Head of caudate nucleus (tissue), 42 donors: ENCODE measurements around the gene RNF32.

ENCODE experiments used
- DNase-seq, 42 donors: peaks; one replicate each; pipeline versions ENCODE4 v3.0.0 to v3.0.0-alpha.2; 2020 to 2021; ENCODE audit warnings: mixed read lengths in 7 of 42
- intact Hi-C: fragments of 100-400 bp; cut with DNase I; formaldehyde crosslinking; loops from one replicate; pipeline ENCODE4 v1.15.0; 2022

The RNF32 gene

GRCh38 chr7:156703209-156703608 is 62.6 kb downstream of the RNF32 start:
- DNase-seq: peak in 8 of 42 donors; percentile 4 to 46 (median 20)
- intact Hi-C loops: no loop called here

DNA sequence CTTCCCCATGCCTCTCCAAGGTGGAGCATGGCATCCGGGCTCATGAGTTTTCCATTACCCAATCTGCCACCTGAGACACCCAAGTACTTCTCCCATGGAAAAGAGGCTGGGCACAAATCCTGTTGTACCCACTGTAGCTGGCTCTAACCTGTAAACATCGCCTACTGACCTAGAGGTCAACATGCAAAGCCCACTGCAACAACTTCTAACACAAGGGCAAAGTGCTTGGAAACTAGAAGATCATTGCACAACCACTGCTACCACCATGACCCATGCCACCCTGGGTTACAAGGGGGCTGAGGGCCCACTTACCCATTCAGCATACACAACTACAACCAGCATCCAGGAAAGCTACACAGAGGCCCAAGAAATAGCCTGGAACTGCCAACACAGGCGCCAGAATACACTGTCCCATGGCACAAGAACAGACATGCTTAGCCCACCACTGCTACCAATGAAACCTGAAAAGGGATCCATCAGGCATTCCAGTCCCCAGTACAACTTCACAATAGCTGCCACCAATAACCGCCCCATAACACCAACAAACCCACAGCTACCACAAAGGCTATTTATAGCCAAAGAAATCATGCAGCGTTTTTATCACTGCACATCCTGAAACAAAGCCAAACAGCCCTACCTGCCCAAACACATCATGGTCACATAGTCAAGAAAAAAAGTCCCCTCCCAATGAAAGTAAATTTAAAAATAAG is 63.4 kb downstream of the RNF32 start:
- DNase-seq: no peak
- intact Hi-C loops: no loop called here

- no peak for DNase-seq
- intact Hi-C loops: no loop called here
Observed at GRCh38 chr7:156722043-156722826, 81.7 kb downstream of the RNF32 start.

DNA sequence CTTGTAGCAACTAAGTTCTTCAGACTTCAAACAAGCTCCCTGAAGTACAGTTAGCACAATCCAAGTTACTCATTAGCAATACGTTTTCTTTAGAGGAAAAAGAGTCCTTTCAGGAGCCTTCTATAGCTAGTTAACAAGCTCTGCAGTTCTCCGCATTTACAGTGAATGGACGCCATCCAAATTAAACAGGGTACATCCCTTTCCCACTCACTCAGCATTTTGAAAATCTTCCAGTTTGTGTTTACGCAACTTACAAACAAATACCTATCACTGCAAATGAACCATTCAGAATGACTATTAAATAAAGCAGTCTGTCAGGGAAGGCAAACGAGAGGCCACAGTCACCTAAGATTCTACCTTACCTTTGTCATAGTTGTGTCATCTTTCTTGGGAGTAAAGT is 84.5 kb downstream of the RNF32 start:
- DNase-seq: no peak
- intact Hi-C loops: no loop called here

DNA sequence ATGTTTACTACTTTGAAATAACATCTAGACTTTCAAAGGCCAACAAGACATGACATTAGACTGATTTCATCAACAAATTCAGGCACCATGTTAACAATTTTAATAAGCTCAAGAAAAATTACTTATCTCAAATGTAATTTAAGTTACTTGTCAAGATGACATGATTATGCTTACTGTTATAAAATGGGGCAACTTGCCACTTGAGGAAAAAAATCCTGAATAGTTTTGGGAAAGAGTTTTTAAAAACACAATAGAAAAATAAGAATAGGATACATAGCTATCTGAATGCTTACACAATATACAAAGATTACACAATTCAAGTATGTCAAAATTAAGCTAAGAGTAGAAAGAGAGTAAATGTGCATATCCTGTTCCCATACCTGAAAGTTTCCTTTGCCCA is 85.4 kb downstream of the RNF32 start:
- intact Hi-C loops: no loop called here
- DNase-seq: no peak
